Measurements from ENCODE around the gene VIT.
"Not testable (repeated sequence)": the region's sequence is repeated elsewhere in the genome, so short reads cannot be mapped to it uniquely, and the experiment has no call there.

The VIT gene

GRCh38 chr2:36678856-36679255, 17.7 kb upstream of the VIT start:
- no peak for DNase-seq

DNA sequence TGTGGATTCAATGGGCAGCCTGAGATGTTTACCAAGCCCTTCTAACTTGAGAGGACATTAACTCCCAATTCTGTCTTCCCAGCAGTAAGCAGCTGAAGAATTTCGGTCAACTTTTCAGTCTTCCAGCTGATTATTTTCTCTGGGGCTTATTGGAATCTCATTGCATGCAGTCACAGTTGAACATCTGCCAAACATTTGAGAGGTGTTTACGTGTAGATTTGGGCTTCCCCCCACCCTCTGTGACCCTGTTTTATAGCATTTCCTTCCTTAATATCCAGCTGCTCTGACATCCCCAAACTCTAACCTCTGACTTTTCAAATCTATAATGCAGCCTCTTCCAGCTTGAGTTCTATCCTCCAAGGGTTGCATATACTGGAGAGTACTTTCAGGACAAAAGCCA, 16.5 kb upstream of the VIT start:
- no peak for DNase-seq

- no peak for DNase-seq
Measured at GRCh38 chr2:36682562-36682961, 13.9 kb upstream of the VIT start.

DNA sequence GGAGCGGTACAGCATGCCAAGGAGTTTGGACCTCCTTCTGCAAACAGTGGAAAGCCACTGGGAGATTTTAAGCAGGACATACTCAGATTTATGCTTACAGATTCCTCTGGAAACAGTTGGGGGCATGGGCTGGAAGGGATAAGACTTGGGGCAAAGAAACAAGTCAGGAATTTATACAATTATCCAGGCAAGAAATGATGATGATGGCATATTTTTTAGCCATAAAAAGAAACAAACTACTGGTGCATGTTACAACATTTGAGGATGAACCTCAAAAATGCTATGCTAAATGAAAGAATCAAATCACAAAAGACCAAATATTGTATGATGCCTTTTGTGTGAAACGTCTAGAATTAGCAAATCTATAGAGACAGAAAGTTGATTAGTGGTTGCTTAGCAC, 13.5 kb upstream of the VIT start:
- DNase-seq: no peak

DNA sequence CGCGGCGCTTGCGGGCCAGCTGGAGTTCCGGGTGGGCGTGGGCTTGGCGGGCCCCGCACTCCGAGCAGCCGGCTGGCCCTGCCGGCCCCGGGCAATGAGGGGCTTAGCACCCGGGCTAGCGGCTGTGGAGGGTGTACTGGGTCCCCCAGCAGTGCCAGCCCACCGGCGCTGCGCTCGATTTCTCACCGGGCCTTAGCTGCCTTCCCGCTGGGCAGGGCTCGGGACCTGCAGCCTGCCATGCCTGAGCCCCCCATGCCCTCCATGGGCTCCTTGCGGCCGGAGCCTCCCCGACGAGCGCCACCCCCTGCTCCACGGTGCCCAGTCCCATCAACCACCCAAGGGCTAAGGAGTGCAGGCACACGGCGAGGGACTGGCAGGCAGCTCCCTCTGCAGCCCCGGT, 8.2 kb upstream of the VIT start:
- DNase-seq: not testable (repeated sequence)

DNA sequence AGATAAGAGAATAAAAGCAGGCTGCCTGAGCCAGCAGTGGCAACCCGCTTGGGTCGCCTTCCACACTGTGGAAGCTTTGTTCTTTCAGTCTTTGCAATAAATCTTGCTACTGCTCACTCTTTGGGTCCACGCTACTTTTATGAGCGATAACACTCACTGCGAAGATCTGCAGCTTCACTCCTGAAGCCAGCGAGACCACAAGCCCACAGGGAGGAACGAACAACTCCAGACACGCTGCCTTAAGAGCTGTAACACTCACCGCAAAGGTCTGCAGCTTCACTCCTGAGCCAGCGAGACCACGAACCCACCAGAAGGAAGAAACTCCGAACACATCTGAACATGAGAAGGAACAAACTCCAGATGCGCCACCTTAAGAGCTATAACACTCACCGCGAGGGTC, 7.5 kb upstream of the VIT start:
- DNase-seq: not testable (repeated sequence)

DNA sequence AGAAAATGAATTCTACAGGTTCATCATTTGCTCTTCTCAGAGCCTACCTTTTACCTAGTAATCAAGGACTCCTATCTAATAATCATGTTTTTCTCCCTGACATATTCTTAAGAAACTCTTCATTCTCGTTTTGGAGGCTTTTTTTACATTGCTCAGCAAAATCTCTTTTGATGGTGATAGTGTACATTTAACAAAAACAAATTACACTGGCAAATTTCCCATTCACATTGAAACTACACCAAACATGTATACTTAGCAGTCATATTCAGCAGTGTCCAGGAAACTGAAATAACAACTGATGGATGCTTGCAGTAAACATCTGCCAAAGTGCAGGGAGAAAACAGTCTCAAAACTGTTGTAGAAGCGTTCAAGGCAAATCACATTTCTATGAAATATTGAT, 4.4 kb upstream of the VIT start:
- no peak for DNase-seq

DNA sequence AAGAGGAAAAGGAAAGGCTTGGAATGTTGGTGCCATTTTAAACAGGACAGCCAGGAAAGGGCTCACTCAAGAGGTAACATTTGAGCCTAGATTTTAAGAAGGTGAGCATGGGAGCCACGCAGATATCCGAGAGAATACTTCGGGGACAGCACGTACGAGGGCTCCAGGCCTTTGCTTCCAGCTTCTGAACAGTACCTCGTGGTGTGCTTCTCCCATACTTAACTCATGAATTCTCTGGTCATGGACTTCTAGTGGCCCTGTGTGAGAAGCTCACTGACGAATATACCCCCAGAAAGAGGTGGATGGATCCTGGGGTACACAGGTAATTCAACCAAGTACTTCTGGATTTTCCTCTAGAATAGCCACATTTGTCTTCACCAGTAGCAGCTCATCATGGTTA, 2.7 kb upstream of the VIT start:
- DNase-seq: no peak

- peak; percentile 2 for DNase-seq
Measured at GRCh38 chr2:36695746-36696415, 626 bp upstream of the VIT start.

GRCh38 chr2:36697424-36698066, 1.0 kb downstream of the VIT start:
- DNase-seq: no peak

GRCh38 chr2:36698993-36699392, 2.5 kb downstream of the VIT start:
- DNase-seq: no peak

GRCh38 chr2:36700311-36700710, 3.8 kb downstream of the VIT start:
- DNase-seq: no peak

- no peak for DNase-seq
Measured at GRCh38 chr2:36701391-36701795, 4.9 kb downstream of the VIT start.

GRCh38 chr2:36701918-36702317, 5.4 kb downstream of the VIT start:
- no peak for DNase-seq

- DNase-seq: no peak
Measured at GRCh38 chr2:36702781-36703180, 6.3 kb downstream of the VIT start.

DNA sequence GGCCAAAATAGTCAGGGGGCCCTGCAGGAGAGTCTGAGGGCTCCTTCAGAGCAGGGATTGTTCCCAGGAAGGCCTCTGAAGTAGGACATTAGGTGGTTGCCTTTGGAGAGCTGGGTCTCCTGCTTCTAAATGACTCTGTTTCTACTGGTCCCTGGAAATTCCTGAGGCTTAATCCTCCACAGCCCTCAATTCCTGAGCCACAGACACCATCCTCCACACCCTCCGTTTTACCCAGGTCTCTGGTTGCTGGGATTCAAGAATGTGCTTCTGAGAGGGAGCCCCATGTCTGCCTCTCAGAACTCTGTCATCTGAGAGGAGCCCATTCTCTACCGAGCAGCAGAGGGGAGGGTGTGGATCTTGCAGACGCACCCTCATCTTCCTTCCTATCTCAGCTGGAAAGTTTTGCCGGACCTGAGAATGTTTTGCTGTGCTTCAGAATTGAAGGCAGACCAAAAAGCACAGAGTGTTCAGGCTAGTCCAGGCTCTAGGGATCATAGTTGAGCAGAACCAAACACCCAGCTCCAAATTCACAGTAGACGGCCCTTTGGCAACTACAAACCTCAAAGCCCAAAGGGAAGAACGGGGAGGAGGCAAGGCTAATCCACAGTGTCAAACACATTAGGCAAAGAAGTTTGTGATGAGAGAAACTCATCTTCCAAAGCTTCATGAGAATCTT, 8.1 kb downstream of the VIT start:
- no peak for DNase-seq

DNA sequence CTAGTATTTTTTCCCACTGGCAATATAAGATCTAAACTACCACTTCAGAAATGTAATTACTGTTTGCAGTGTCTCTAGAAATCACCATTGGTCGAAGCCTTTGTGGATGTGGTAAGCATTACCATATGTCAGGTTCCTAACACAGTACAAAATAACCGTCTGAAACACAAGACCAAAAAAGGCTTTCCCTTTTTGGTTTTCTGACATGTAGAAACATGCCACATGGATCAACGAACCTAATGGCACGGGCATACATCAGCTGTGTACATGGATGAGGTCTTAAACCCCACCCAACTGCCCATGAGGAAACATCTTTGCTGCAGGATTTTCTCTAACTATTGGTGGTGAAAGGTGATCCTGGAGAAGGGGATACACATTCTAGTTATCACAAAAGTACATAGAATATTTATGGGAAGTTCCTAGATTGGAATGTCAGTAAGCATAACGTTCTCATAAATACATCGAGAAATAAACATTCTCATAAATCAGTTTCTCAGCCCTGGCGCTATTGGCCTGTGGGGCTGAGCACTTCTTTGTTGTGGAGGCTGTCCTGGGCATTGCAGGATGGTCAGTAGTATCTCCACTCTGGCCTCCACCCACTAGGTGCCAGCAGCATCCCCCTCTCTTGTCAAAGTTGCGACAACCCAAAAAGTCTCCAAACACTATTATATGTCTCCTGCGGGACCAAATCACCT, 9.0 kb downstream of the VIT start:
- DNase-seq: no peak

GRCh38 chr2:36706021-36706876, 9.7 kb downstream of the VIT start:
- DNase-seq: no peak

DNA sequence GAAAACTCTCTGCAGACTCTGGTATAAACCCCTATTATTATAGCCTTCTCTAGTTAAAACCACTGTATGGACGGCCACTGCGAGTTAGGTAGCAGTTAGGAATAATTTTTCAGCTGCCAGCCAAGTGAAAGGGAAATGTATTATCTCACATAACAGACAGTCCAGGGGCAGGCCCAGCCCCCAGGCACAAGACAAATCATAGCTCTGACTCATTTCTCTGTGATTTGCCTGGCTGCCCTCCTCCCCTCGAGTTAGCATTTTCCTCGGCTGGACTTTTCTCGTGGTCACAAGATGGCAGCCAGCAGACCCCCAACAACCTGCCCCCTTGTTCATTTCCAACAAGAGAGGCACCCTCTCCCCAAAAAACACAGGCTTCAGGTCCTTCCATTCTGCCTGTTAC, 10.5 kb downstream of the VIT start:
- DNase-seq: no peak

- DNase-seq: no peak
Measured at GRCh38 chr2:36708041-36708741, 11.7 kb downstream of the VIT start.

- no peak for DNase-seq
Measured at GRCh38 chr2:36710858-36711515, 14.5 kb downstream of the VIT start.
